Liver (tissue), 3 donors: ENCODE data around the gene CD47.

ENCODE experiments used
- CTCF ChIP-seq: fragments of 150-350 bp; IDR thresholded peaks from 2 replicates; pipeline ENCODE4 v1.5.1; 2017; ENCODE audit warnings: improper control_type of control experiment, low read depth, low read length; ENCODE audit not compliant: missing input control
- JUND ChIP-seq, 2 donors: IDR thresholded peaks; 2 replicates each; pipeline ENCODE4 v1.6.1; 2016; ENCODE audit warnings: antibody characterized with exemption in 2 of 2
- REST ChIP-seq: IDR thresholded peaks from 2 replicates; pipeline ENCODE4 v1.6.1; 2016; ENCODE audit warnings: antibody characterized with exemption, mild to moderate bottlenecking
- TAF1 ChIP-seq: conservative IDR thresholded peaks from 2 replicates; pipeline ENCODE4 v1.6.1; 2016; ENCODE audit warnings: antibody characterized with exemption, mild to moderate bottlenecking
- donor health status: healthy.
- donor health status: healthy.

GRCh38 chr3:108025177-108025576 is 65.7 kb downstream of the CD47 start:
- no peak for TF ChIP-seq CTCF
- no peak for TF ChIP-seq REST
- no peak for TF ChIP-seq JUND (IDR thresholded peaks at IDR 0.05)
- no peak for TF ChIP-seq TAF1
